NB4 (cell line): ENCODE results near the gene TRIM2.

Source experiments
- DNase-seq: peaks from one replicate; pipeline ENCODE4 v3.0.0; 2010; ENCODE audit warnings: low read depth
- H3K4me3 ChIP-seq: one replicate; pipeline ENCODE4 v1.5.1; 2011; ENCODE audit warnings: mild to moderate bottlenecking, low read depth, low read length, moderate library complexity
- CTCF ChIP-seq: IDR thresholded peaks from one replicate; pipeline ENCODE4 v1.5.1; 2012; ENCODE audit warnings: low read depth, low read length
- MAX ChIP-seq: IDR thresholded peaks from 2 replicates; pipeline ENCODE4 v1.6.1; 2011; ENCODE audit warnings: low read depth, low read length
- MYC ChIP-seq: IDR thresholded peaks from 2 replicates; pipeline ENCODE4 v1.6.1; 2011; ENCODE audit warnings: low read depth, low read length
- POLR2A ChIP-seq: IDR thresholded peaks from 2 replicates; pipeline ENCODE4 v1.6.1; 2011; ENCODE audit warnings: mild to moderate bottlenecking; ENCODE audit not compliant: insufficient read length; ENCODE audit errors: extremely low read depth

The TRIM2 gene

GRCh38 chr4:153181700-153182099 lies 22.5 kb upstream of the TRIM2 start:
- DNase-seq, result no peak
- H3K4me3 ChIP-seq, result no peak overlapping the region
- TF ChIP-seq MYC, result no peak

GRCh38 chr4:153183146-153183545 lies 21.1 kb upstream of the TRIM2 start:
- TF ChIP-seq MYC (no peak), MAX (no peak), CTCF (no peak), POLR2A (no peak)
- no peak overlapping the region for H3K4me3 ChIP-seq
- no peak for DNase-seq

- DNase-seq, result no peak
- TF ChIP-seq MYC, result no peak
- no peak for TF ChIP-seq POLR2A
- TF ChIP-seq CTCF, result no peak
- TF ChIP-seq MAX, result no peak
- H3K4me3 ChIP-seq, result no peak overlapping the region
These were observed 18.9 kb upstream of the TRIM2 start for GRCh38 chr4:153185331-153185852.

- DNase-seq, result no peak
- H3K4me3 ChIP-seq, result no peak overlapping the region
- TF ChIP-seq MYC (no peak), CTCF (no peak), POLR2A (no peak), MAX (no peak)
These were observed 18.1 kb upstream of the TRIM2 start for GRCh38 chr4:153186046-153186728.

GRCh38 chr4:153189016-153189801 lies 15.0 kb upstream of the TRIM2 start:
- DNase-seq, result no peak
- no peak overlapping the region for H3K4me3 ChIP-seq
- no peak for TF ChIP-seq POLR2A
- no peak for TF ChIP-seq MAX
- TF ChIP-seq CTCF, result no peak
- TF ChIP-seq MYC, result no peak

- TF ChIP-seq MYC (no peak), POLR2A (no peak), MAX (no peak), CTCF (no peak)
- no peak for DNase-seq
- H3K4me3 ChIP-seq, result no peak overlapping the region
These were observed 12.4 kb upstream of the TRIM2 start for GRCh38 chr4:153191795-153192363.
